HCT116 (cell line): ENCODE data around the gene MRPL20. TPM values are rescaled to one million over a fixed set of nuclear protein-coding genes. Genes with fewer than 3 reads are reported as not detected.
A peak's percentile ranks its signal among the peaks of the same experiment; 100 is the strongest.

Source experiments
- ATAC-seq: fragments of 200-7000 bp; cut with Tn5 transposase; 2 replicates; pipeline ENCODE4 v1.9.1; 2020; ENCODE audit warnings: mild to moderate bottlenecking, moderate library complexity
- BruUV-seq: library from RNA; stranded (reverse); fragments of 400-500 nt; replicated peaks from 2 replicates; lab custom pipeline; 2021; lab: Mats Ljungman, UMichigan
- CTCF ChIA-PET: fragments of 300-600 bp; sonication (Branson Sonifier 250); formaldehyde crosslinking; loops from one replicate; lab custom pipeline; 2021; ENCODE audit warnings: antibody characterized with exemption; lab: Charles Lee
- POLR2A ChIA-PET: fragments of 300-600, 350-600 bp; sonication (Branson Sonifier 250); formaldehyde crosslinking; loops from one replicate; lab custom pipeline; 2021; ENCODE audit warnings: antibody characterized with exemption; lab: Charles Lee
- RAD21 ChIA-PET, 2 experiments: fragments of 300-600 bp; sonication (Branson Sonifier 250); formaldehyde crosslinking; loops; one replicate each; lab custom pipeline; 2023; ENCODE audit warnings: low total read pairs in 2 of 2; ENCODE audit not compliant: uncharacterized antibody in 2 of 2, unreplicated experiment in 2 of 2, low non-redundant PET in 1 of 2; lab: Charles Lee
- DNase-seq: peaks from one replicate; pipeline ENCODE4 v3.0.0-alpha.2; 2010; ENCODE audit warnings: low read depth, low spot score
- H2AFZ ChIP-seq: fragments of 200-600 bp; shearing (Covaris generic), sonication (generic); 2 replicates; pipeline ENCODE4 v1.6.1; 2017; ENCODE audit warnings: low read depth, mixed run types, mixed read lengths, antibody characterized with exemption, low read length; ENCODE audit not compliant: poor library complexity, severe bottlenecking
- H3K27ac ChIP-seq: 2 replicates; pipeline ENCODE4 v1.5.1; 2012; ENCODE audit warnings: low read depth, low read length
- H3K27me3 ChIP-seq: fragments of 200-600 bp; sonication (generic); 2 replicates; pipeline ENCODE4 v1.6.1; 2016; ENCODE audit warnings: mixed run types, low read length, mixed read lengths; ENCODE audit not compliant: insufficient read depth
- H3K36me3 ChIP-seq, 2 experiments: fragments of 200-500 bp in 1 of 2; fragments of 200-600 bp in 1 of 2; sonication (Bioruptor generic) in 1 of 2; sonication (generic) in 1 of 2; 2 replicates each; pipeline versions ENCODE4 v1.5.1 to v1.6.1; 2014 to 2016; ENCODE audit warnings: low read length in 2 of 2, inconsistent platforms in 1 of 2, mixed read lengths in 1 of 2, mixed run types in 1 of 2; ENCODE audit not compliant: insufficient read depth in 2 of 2, control insufficient read depth in 1 of 2
- H3K4me1 ChIP-seq, 2 experiments: fragments of 200-600 bp in 1 of 2; sonication (generic) in 1 of 2; 2 replicates each; pipeline versions ENCODE4 v1.5.1 to v1.6.1; 2012 to 2017; ENCODE audit warnings: low read length in 2 of 2, inconsistent platforms in 1 of 2, mild to moderate bottlenecking in 1 of 2, mixed read lengths in 1 of 2, mixed run types in 1 of 2, moderate library complexity in 1 of 2; ENCODE audit not compliant: insufficient read depth in 2 of 2, control insufficient read depth in 1 of 2
- H3K4me2 ChIP-seq: fragments of 200-600 bp; sonication (generic); 2 replicates; pipeline ENCODE4 v1.6.1; 2017; ENCODE audit warnings: mixed run types, low read length, mixed read lengths
- H3K4me3 ChIP-seq, 2 experiments: fragments of 200-600 bp in 1 of 2; sonication (generic) in 1 of 2; replicated peaks in 1 of 2; 2 replicates each; pipeline ENCODE4 v1.5.1; 2011 to 2016; ENCODE audit warnings: low read length in 2 of 2, control low read depth in 1 of 2, low read depth in 1 of 2, mild to moderate bottlenecking in 1 of 2, mixed read lengths in 1 of 2, mixed run types in 1 of 2
- H3K79me2 ChIP-seq: fragments of 200-600 bp; sonication (generic); 2 replicates; pipeline ENCODE4 v1.6.1; 2017; ENCODE audit warnings: mild to moderate bottlenecking, mixed run types, low read length, moderate library complexity, mixed read lengths; ENCODE audit not compliant: insufficient read depth
- H3K9ac ChIP-seq: fragments of 200-600 bp; sonication (generic); 2 replicates; pipeline ENCODE4 v1.6.1; 2016; ENCODE audit warnings: low read length, mixed read lengths
- H3K9me2 ChIP-seq: fragments of 200-600 bp; sonication (generic), shearing (Covaris generic); 2 replicates; pipeline ENCODE4 v1.6.1; 2017; ENCODE audit warnings: mixed run types, mild to moderate bottlenecking, moderate library complexity; ENCODE audit not compliant: insufficient read depth
- H3K9me3 ChIP-seq, 2 experiments: fragments of 200-500 bp in 1 of 2; fragments of 200-600 bp in 1 of 2; sonication (Bioruptor generic) in 1 of 2; sonication (generic) in 1 of 2; 2 replicates each; pipeline ENCODE4 v1.6.1; 2014 to 2017; ENCODE audit warnings: low read length in 2 of 2, mixed read lengths in 2 of 2, inconsistent platforms in 1 of 2, low read depth in 1 of 2, mild to moderate bottlenecking in 1 of 2, mixed run types in 1 of 2, moderate library complexity in 1 of 2; ENCODE audit not compliant: control insufficient read depth in 1 of 2, insufficient read depth in 1 of 2
- H4K20me1 ChIP-seq: fragments of 200-600 bp; sonication (generic), shearing (Covaris generic); 2 replicates; pipeline ENCODE4 v1.6.1; 2017; ENCODE audit warnings: mixed run types, mild to moderate bottlenecking, moderate library complexity; ENCODE audit not compliant: insufficient read depth
- CTCF ChIP-seq, 3 experiments: fragments of 200-600 bp in 1 of 3; sonication (generic) in 1 of 3; IDR thresholded peaks in 2 of 3; conservative IDR thresholded peaks in 1 of 3; 2 replicates each; pipeline ENCODE4 v1.5.1; 2012 to 2017; ENCODE audit warnings: low read depth in 2 of 3, low read length in 2 of 3, antibody characterized with exemption in 1 of 3, borderline replicate concordance in 1 of 3, control low read depth in 1 of 3, mild to moderate bottlenecking in 1 of 3, mixed read lengths in 1 of 3, mixed run types in 1 of 3, moderate library complexity in 1 of 3; ENCODE audit not compliant: insufficient read depth in 1 of 3
- EGR1 ChIP-seq: IDR thresholded peaks from 2 replicates; pipeline ENCODE4 v1.6.1; 2012; ENCODE audit warnings: low read depth
- EZH2 ChIP-seq: fragments of 200-600 bp; sonication (generic); IDR thresholded peaks from 2 replicates; pipeline ENCODE4 v1.6.1; 2017; ENCODE audit warnings: antibody characterized with exemption, mixed run types
- JUND ChIP-seq: IDR thresholded peaks from 2 replicates; pipeline ENCODE4 v1.6.1; 2012
- POLR2AphosphoS5 ChIP-seq: IDR thresholded peaks from 2 replicates; pipeline ENCODE4 v1.6.1; 2011; ENCODE audit warnings: mild to moderate bottlenecking, low read depth, low read length, moderate library complexity
- RAD21 ChIP-seq: IDR thresholded peaks from 2 replicates; pipeline ENCODE4 v1.6.1; 2012; ENCODE audit warnings: low read depth, mild to moderate bottlenecking
- SP1 ChIP-seq: IDR thresholded peaks from 2 replicates; pipeline ENCODE4 v1.6.1; 2012; ENCODE audit warnings: low read depth
- SRF ChIP-seq: IDR thresholded peaks from 2 replicates; pipeline ENCODE4 v1.6.1; 2012; ENCODE audit warnings: low read depth
- YY1 ChIP-seq: IDR thresholded peaks from 2 replicates; pipeline ENCODE4 v1.6.1; 2011; ENCODE audit warnings: low read length, low read depth, moderate library complexity, mild to moderate bottlenecking; ENCODE audit not compliant: insufficient replicate concordance; ENCODE audit errors: extremely low read depth
- ZFX ChIP-seq: fragments of 450-650 bp; IDR thresholded peaks from 2 replicates; pipeline ENCODE4 v1.6.1; 2017
- intact Hi-C: fragments of 100-400 bp; cut with micrococcal nuclease; formaldehyde crosslinking; loops from 2 replicates; pipeline ENCODE4 v1.10.0; 2022
- total RNA-seq: library from RNA; stranded (reverse); gene quantifications from one replicate; pipeline ENCODE4 v1.2.1, GENCODE V29; 2021; ENCODE audit not compliant: unreplicated experiment
- TF ChIP-seq, protein P1 (sequence below): IDR thresholded peaks from 2 replicates; pipeline ENCODE4 v1.6.1; 2011; ENCODE audit warnings: mild to moderate bottlenecking, low read length, moderate library complexity; ENCODE audit not compliant: insufficient replicate concordance; ENCODE audit errors: extremely low read depth

The MRPL20 gene
- total RNA-seq, 1 experiment from 2014 or later, result 131 TPM

GRCh38 chr1:1423245-1423597 is 16.1 kb upstream of the MRPL20 start:
- Histone ChIP-seq H3K4me2 (peak overlapping the region; percentile 50), H3K9me3 (no peaks in the 10 kb centered on the region), H3K9ac (no peak overlapping the region), H3K4me3 (no peak overlapping the region), H3K9me2 (no peaks in the 10 kb centered on the region), H3K79me2 (no peaks in the 10 kb centered on the region), H3K4me1 (peaks cover 21 to 43% of the 10 kb centered on the region in 2 experiments), H4K20me1 (no peaks in the 10 kb centered on the region), H3K27ac (0 out of 2 replicates have a peak overlapping the region, but pooled peaks have one; percentile 40), H2AFZ (no peak overlapping the region), H3K36me3 (no peaks in the 10 kb centered on the region), H3K27me3 (no peaks in the 10 kb centered on the region)
- RAD21 ChIA-PET, result no interaction called here
- intact Hi-C loops, result no loop called here
- no peak for DNase-seq
- TF ChIP-seq ZFX (no peak), SRF (no peak), EGR1 (no peak), SP1 (no peak), CTCF (IDR thresholded peaks at IDR 0.05 in 2 of 3, conservative IDR thresholded peaks at IDR 0.05 in 1 of 3; ENCODE audit: borderline replicate concordance in 1 of 3, insufficient read depth in 1 of 3, low read depth in 2 of 3, low read length in 2 of 3) (no peak), RAD21 (no peak), YY1 (no peak), EZH2 (no peak), JUND (no peak), POLR2AphosphoS5 (no peak)
- TF ChIP-seq, protein P1, sequence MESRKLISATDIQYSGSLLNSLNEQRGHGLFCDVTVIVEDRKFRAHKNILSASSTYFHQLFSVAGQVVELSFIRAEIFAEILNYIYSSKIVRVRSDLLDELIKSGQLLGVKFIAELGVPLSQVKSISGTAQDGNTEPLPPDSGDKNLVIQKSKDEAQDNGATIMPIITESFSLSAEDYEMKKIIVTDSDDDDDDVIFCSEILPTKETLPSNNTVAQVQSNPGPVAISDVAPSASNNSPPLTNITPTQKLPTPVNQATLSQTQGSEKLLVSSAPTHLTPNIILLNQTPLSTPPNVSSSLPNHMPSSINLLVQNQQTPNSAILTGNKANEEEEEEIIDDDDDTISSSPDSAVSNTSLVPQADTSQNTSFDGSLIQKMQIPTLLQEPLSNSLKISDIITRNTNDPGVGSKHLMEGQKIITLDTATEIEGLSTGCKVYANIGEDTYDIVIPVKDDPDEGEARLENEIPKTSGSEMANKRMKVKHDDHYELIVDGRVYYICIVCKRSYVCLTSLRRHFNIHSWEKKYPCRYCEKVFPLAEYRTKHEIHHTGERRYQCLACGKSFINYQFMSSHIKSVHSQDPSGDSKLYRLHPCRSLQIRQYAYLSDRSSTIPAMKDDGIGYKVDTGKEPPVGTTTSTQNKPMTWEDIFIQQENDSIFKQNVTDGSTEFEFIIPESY, result no peak
- POLR2A ChIA-PET, result interaction anchor here (0.9 to 1.3 kb wide), 2 partner anchors 11 to 16 kb away, joined by 3 read pairs; partner anchors contain the start of gene MRPL20
- CTCF ChIA-PET, result no interaction called here
- no peak for ATAC-seq
- BruUV-seq, result no TSS peak
